Astrocyte (in vitro differentiated cells and primary cell): ENCODE measurements around the gene FBXL7. TPM values are rescaled to one million over a fixed set of nuclear protein-coding genes. Genes with fewer than 3 reads are reported as not detected.

Experiments
- DNase-seq: peaks from one replicate; pipeline ENCODE4 v3.0.0-alpha.2; 2010; ENCODE audit warnings: low read depth
- FAIRE-seq: peaks from 2 replicates; lab custom pipeline; 2011; peaks lifted over from hg19 to GRCh38; lab: Jason Lieb, UNC
- H2AFZ ChIP-seq: 2 replicates; pipeline ENCODE4 v1.6.0; 2012; ENCODE audit warnings: low read depth, low read length, inconsistent platforms
- H3K27ac ChIP-seq: 2 replicates; pipeline ENCODE4 v1.5.1; 2011; ENCODE audit warnings: low read depth, low read length, inconsistent platforms
- H3K27me3 ChIP-seq: 2 replicates; pipeline ENCODE4 v1.6.0; 2011; ENCODE audit warnings: low read length, inconsistent platforms; ENCODE audit not compliant: insufficient read depth
- H3K36me3 ChIP-seq: 2 replicates; pipeline ENCODE4 v1.5.1; 2011; ENCODE audit warnings: low read length, inconsistent platforms; ENCODE audit not compliant: insufficient read depth
- H3K4me1 ChIP-seq: 2 replicates; pipeline ENCODE4 v1.5.1; 2011; ENCODE audit warnings: low read length, inconsistent platforms; ENCODE audit not compliant: insufficient read depth
- H3K4me2 ChIP-seq: 2 replicates; pipeline ENCODE4 v1.6.0; 2012; ENCODE audit warnings: low read length, inconsistent platforms
- H3K4me3 ChIP-seq: 2 replicates; pipeline ENCODE4 v1.5.1; 2011; ENCODE audit warnings: low read depth, mild to moderate bottlenecking, low read length, inconsistent platforms; ENCODE audit not compliant: insufficient read depth
- H3K79me2 ChIP-seq: 2 replicates; pipeline ENCODE4 v1.6.0; 2012; ENCODE audit warnings: mild to moderate bottlenecking, low read length, inconsistent platforms; ENCODE audit not compliant: insufficient read depth
- H3K9ac ChIP-seq: 2 replicates; pipeline ENCODE4 v1.6.0; 2012; ENCODE audit warnings: mild to moderate bottlenecking, low read length, inconsistent platforms
- H3K9me3 ChIP-seq: 2 replicates; pipeline ENCODE4 v1.5.1; 2012; ENCODE audit warnings: low read depth, mild to moderate bottlenecking, low read length, inconsistent platforms; ENCODE audit not compliant: insufficient read depth
- H4K20me1 ChIP-seq: 2 replicates; pipeline ENCODE4 v1.6.0; 2012; ENCODE audit warnings: low read length, inconsistent platforms; ENCODE audit not compliant: insufficient read depth
- H3K27ac Mint-ChIP-seq: one replicate; pipeline ENCODE4 v1.8.0; 2021; ENCODE audit warnings: mild to moderate bottlenecking, mixed read lengths; ENCODE audit not compliant: unreplicated experiment
- H3K27me3 Mint-ChIP-seq: one replicate; pipeline ENCODE4 v1.8.0; 2021; ENCODE audit warnings: low read depth, mixed read lengths; ENCODE audit not compliant: unreplicated experiment
- H3K36me3 Mint-ChIP-seq: one replicate; pipeline ENCODE4 v1.8.0; 2021; ENCODE audit warnings: low read depth, mixed read lengths; ENCODE audit not compliant: unreplicated experiment
- H3K4me1 Mint-ChIP-seq: one replicate; pipeline ENCODE4 v1.8.0; 2021; ENCODE audit warnings: low read depth, mixed read lengths; ENCODE audit not compliant: unreplicated experiment
- H3K4me3 Mint-ChIP-seq: one replicate; pipeline ENCODE4 v1.8.0; 2021; ENCODE audit warnings: mild to moderate bottlenecking, moderate library complexity, mixed read lengths; ENCODE audit not compliant: unreplicated experiment
- H3K9me3 Mint-ChIP-seq: one replicate; pipeline ENCODE4 v1.8.0; 2021; ENCODE audit warnings: mild to moderate bottlenecking, mixed read lengths; ENCODE audit not compliant: unreplicated experiment
- EZH2 ChIP-seq: IDR thresholded peaks from 2 replicates; pipeline ENCODE4 v1.6.1; 2012; ENCODE audit warnings: mild to moderate bottlenecking, low read length, inconsistent platforms; ENCODE audit not compliant: insufficient read depth
- total RNA-seq: library from RNA; stranded (reverse); gene quantifications from 2 replicates; pipeline ENCODE4 v1.2.1, GENCODE V29; 2021
- TF ChIP-seq, protein P1 (sequence below): IDR thresholded peaks from 2 replicates; pipeline ENCODE4 v1.5.1; 2011; ENCODE audit warnings: low read depth, mild to moderate bottlenecking, inconsistent platforms, low read length, moderate library complexity; ENCODE audit not compliant: insufficient read depth

Gene FBXL7
- total RNA-seq, 1 donor from 2014 or later = 21.0 TPM

DNA sequence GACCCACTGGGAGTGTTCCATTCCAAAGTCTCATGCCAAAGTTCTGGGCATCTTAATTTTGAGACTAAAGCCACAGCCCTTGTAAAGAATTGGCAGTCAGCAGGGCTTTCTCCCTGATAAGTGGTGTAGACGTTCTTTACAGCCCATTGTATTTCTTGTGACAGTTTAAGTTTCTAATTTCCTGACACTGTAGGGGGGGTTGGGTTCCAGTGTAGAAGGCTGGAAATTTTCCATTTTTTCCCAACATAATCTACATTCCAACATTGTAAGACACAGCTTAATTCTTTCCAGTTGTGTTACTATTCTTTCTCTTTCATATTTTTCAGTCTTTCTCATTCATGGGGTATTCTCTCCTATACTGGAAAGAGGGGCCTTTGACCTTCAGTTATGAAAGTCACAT is 121.1 kb downstream of the FBXL7 start:
- peak overlapping the region; percentile 75 for H3K4me2 ChIP-seq
- peak; percentile 20 for FAIRE-seq

DNA sequence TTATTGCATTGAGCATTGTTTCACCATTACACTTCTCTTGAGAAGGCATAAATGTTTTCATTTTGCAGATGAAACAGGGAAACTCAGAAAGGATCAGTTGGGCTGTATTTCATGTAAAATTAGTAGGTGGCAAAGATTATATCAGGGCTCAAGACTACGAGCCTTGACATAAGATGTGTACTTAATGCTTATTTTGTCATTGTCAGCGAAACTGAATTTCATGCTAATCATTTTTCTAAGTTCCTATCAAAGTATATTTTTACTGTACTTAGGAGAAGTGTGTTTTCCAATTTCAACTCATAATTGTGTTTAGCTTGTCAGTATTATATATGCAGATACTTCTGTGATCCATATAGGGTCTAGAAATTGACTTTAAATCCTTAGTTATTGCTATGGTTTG is 123.8 kb downstream of the FBXL7 start:
- peaks cover 18% of the 10 kb centered on the region for H4K20me1 ChIP-seq
- H3K36me3 ChIP-seq = no peaks in the 10 kb centered on the region
- Mint-ChIP-seq H3K4me3 (no peak overlapping the region), H3K4me1 (peaks cover 24% of the 10 kb centered on the region), H3K9me3 (peaks cover 3% of the 10 kb centered on the region), H3K27ac (no peak overlapping the region), H3K36me3 (peaks cover 8% of the 10 kb centered on the region), H3K27me3 (no peaks in the 10 kb centered on the region)
- no peak overlapping the region for H2AFZ ChIP-seq
- no peaks in the 10 kb centered on the region for H3K9me3 ChIP-seq
- no peaks in the 10 kb centered on the region for H3K27me3 ChIP-seq
- peaks cover 12% of the 10 kb centered on the region for H3K4me1 ChIP-seq
- no peak overlapping the region for H3K9ac ChIP-seq
- no peak overlapping the region for H3K4me3 ChIP-seq
- H3K27ac ChIP-seq = no peak overlapping the region
- H3K79me2 ChIP-seq = peaks cover 3% of the 10 kb centered on the region
- DNase-seq (no peak), FAIRE-seq (no peak)
- no peak overlapping the region for H3K4me2 ChIP-seq
- TF ChIP-seq, protein P1, sequence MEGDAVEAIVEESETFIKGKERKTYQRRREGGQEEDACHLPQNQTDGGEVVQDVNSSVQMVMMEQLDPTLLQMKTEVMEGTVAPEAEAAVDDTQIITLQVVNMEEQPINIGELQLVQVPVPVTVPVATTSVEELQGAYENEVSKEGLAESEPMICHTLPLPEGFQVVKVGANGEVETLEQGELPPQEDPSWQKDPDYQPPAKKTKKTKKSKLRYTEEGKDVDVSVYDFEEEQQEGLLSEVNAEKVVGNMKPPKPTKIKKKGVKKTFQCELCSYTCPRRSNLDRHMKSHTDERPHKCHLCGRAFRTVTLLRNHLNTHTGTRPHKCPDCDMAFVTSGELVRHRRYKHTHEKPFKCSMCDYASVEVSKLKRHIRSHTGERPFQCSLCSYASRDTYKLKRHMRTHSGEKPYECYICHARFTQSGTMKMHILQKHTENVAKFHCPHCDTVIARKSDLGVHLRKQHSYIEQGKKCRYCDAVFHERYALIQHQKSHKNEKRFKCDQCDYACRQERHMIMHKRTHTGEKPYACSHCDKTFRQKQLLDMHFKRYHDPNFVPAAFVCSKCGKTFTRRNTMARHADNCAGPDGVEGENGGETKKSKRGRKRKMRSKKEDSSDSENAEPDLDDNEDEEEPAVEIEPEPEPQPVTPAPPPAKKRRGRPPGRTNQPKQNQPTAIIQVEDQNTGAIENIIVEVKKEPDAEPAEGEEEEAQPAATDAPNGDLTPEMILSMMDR = no peak
- no peak for TF ChIP-seq EZH2

More for the DNA sequence above, 121.1 kb downstream of the FBXL7 start:
- H3K36me3 Mint-ChIP-seq = peaks cover 8% of the 10 kb centered on the region
- Histone ChIP-seq H2AFZ (no peak overlapping the region), H3K4me3 (peak overlapping the region; percentile 35), H3K9me3 (no peaks in the 10 kb centered on the region), H3K36me3 (no peaks in the 10 kb centered on the region), H3K27ac (peak overlapping the region; percentile 62), H4K20me1 (peaks cover 13% of the 10 kb centered on the region), H3K4me1 (peaks cover 12% of the 10 kb centered on the region), H3K27me3 (no peaks in the 10 kb centered on the region), H3K9ac (peak overlapping the region; percentile 11), H3K79me2 (no peaks in the 10 kb centered on the region)
- H3K27me3 Mint-ChIP-seq = no peaks in the 10 kb centered on the region
- peak overlapping the region; percentile 95 for H3K27ac Mint-ChIP-seq
- peaks cover 3% of the 10 kb centered on the region for H3K9me3 Mint-ChIP-seq
- peaks cover 24% of the 10 kb centered on the region for H3K4me1 Mint-ChIP-seq
- peak; percentile 45 for DNase-seq
- TF ChIP-seq, protein P1 = no peak
- no peak for TF ChIP-seq EZH2
- H3K4me3 Mint-ChIP-seq = no peak overlapping the region

- TF ChIP-seq EZH2 = no peak
- TF ChIP-seq, protein P1 = no peak
- no peaks in the 10 kb centered on the region for H3K9me3 Mint-ChIP-seq
- peaks cover 3% of the 10 kb centered on the region for H3K36me3 Mint-ChIP-seq
- Histone ChIP-seq H3K27me3 (no peaks in the 10 kb centered on the region), H3K9ac (no peak overlapping the region), H4K20me1 (peaks cover 14% of the 10 kb centered on the region), H3K4me2 (no peak overlapping the region), H3K36me3 (no peaks in the 10 kb centered on the region), H3K4me3 (no peak overlapping the region), H2AFZ (no peak overlapping the region), H3K9me3 (no peaks in the 10 kb centered on the region), H3K79me2 (peaks cover 7% of the 10 kb centered on the region), H3K27ac (no peak overlapping the region), H3K4me1 (no peaks in the 10 kb centered on the region)
- no peaks in the 10 kb centered on the region for H3K27me3 Mint-ChIP-seq
- peaks cover 12% of the 10 kb centered on the region for H3K4me1 Mint-ChIP-seq
- DNase-seq (no peak), FAIRE-seq (no peak)
- H3K4me3 Mint-ChIP-seq = no peak overlapping the region
- H3K27ac Mint-ChIP-seq = no peak overlapping the region
These were observed 127.1 kb downstream of the FBXL7 start for GRCh38 chr5:15627109-15627508.
